ENCODE results near the gene USP48. TPM values are rescaled to one million over a fixed set of nuclear protein-coding genes. Genes with fewer than 3 reads are reported as not detected.

USP48 gene
- total RNA-seq, 1 experiment from 2014 or later = 84.8 TPM

DNA sequence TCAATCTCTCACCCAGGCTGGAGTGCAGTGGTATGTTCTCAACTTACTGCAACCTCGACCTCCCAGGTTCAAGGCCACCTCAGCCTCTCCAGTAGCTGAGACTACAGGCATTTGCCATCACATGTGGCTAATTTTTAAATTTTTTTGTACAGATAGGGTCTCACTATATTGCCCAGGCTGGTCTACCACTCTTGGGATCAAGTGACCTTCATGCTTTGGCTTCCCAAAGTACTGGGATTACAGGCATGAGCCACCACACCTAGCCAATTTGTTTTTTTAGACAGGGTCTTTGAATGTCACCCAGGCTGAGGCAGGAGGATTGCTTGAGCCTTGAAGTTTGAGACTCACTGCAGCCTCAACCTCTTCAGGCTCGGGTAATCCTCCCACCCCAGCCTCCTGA, 10.2 kb upstream of the USP48 start:
- Mint-ChIP-seq H3K9me3 (peaks cover 5 to 13% of the 10 kb centered on the region in 2 experiments), H3K4me1 (peaks cover 6% of the 10 kb centered on the region in 2 experiments), H3K27ac (no peak overlapping the region), H3K4me3 (no peak overlapping the region), H3K36me3 (ENCODE audit: insufficient read depth in 1 of 3, low read depth in 3 of 3) (peaks cover 0 to 9% (median 6%) of the 10 kb centered on the region in 3 experiments; a peak in 4 of 7 replicates), H3K27me3 (ENCODE audit: low read depth) (peaks cover 4% of the 10 kb centered on the region)
- no peak overlapping the region for H2AFZ ChIP-seq (ENCODE audit: low read length)
- H3K4ac ChIP-seq (ENCODE audit: low read depth, low read length) = no peak overlapping the region
- H3K9me3 ChIP-seq (ENCODE audit: control insufficient read depth, low read depth, low read length) = peaks cover 10% of the 10 kb centered on the region
- H4K91ac ChIP-seq (ENCODE audit: insufficient read length, low read depth, low read length) = no peak overlapping the region
- no peak overlapping the region for H3T11ph ChIP-seq (ENCODE audit: low read length)
- H3K27me3 ChIP-seq (ENCODE audit: insufficient read depth, low read length) = no peaks in the 10 kb centered on the region
- no peak overlapping the region for H4K8ac ChIP-seq (replicated peaks; ENCODE audit: insufficient read length, low read depth, low read length)
- H2BK5ac ChIP-seq (ENCODE audit: insufficient read length, low read length) = no peak overlapping the region
- H2BK15ac ChIP-seq (ENCODE audit: low read depth, low read length) = no peak overlapping the region
- H2AK5ac ChIP-seq (ENCODE audit: insufficient read length, low read length) = no peak overlapping the region
- DNase-seq = no peak
- no peaks in the 10 kb centered on the region for H3K4me1 ChIP-seq (ENCODE audit: insufficient read depth, low read length)
- H4K20me1 ChIP-seq (ENCODE audit: control insufficient read depth, insufficient read depth, insufficient read length) = no peaks in the 10 kb centered on the region
- H3K18ac ChIP-seq (ENCODE audit: insufficient read length, low read depth, low read length) = no peak overlapping the region
- H2BK12ac ChIP-seq (ENCODE audit: insufficient read length, low read depth, low read length) = no peak overlapping the region
- H2BK20ac ChIP-seq (ENCODE audit: low read depth, low read length, poor library complexity, severe bottlenecking) = no peak overlapping the region
- H3K23me2 ChIP-seq (ENCODE audit: insufficient read length, low read depth, low read length, poor library complexity, severe bottlenecking) = no peaks in the 10 kb centered on the region
- no peak overlapping the region for H2BK120ac ChIP-seq (ENCODE audit: low read depth, low read length, poor library complexity, severe bottlenecking)
- no peak overlapping the region for H3K23ac ChIP-seq (ENCODE audit: insufficient read length, low read depth, low read length)
- H3K79me1 ChIP-seq (ENCODE audit: insufficient read depth, low read depth, low read length, poor library complexity, severe bottlenecking) = no peaks in the 10 kb centered on the region
- TF ChIP-seq, protein P1, sequence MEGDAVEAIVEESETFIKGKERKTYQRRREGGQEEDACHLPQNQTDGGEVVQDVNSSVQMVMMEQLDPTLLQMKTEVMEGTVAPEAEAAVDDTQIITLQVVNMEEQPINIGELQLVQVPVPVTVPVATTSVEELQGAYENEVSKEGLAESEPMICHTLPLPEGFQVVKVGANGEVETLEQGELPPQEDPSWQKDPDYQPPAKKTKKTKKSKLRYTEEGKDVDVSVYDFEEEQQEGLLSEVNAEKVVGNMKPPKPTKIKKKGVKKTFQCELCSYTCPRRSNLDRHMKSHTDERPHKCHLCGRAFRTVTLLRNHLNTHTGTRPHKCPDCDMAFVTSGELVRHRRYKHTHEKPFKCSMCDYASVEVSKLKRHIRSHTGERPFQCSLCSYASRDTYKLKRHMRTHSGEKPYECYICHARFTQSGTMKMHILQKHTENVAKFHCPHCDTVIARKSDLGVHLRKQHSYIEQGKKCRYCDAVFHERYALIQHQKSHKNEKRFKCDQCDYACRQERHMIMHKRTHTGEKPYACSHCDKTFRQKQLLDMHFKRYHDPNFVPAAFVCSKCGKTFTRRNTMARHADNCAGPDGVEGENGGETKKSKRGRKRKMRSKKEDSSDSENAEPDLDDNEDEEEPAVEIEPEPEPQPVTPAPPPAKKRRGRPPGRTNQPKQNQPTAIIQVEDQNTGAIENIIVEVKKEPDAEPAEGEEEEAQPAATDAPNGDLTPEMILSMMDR (conservative IDR thresholded peaks at IDR 0.05) = no peak
- H3K56ac ChIP-seq (ENCODE audit: insufficient read length, low read depth, low read length) = no peak overlapping the region
- no peak overlapping the region for H4K5ac ChIP-seq (ENCODE audit: insufficient read length, low read depth, low read length)
- no peak overlapping the region for H3K27ac ChIP-seq (ENCODE audit: insufficient read length, low read depth, low read length)
- H3K14ac ChIP-seq (ENCODE audit: insufficient read depth, low read length) = no peak overlapping the region
- H3K79me2 ChIP-seq (ENCODE audit: insufficient read depth, low read length) = no peaks in the 10 kb centered on the region
- WGBS (ENCODE audit: extremely low coverage, insufficient read length, low lambda C conversion rate) = no CpG with 5 or more reads among the region's 2 CpGs
- no peak overlapping the region for H3K9ac ChIP-seq (ENCODE audit: extremely low read depth, insufficient read length, low read length)
- H3K4me2 ChIP-seq (ENCODE audit: insufficient read depth, insufficient read length, low read length) = no peak overlapping the region
